ENCODE measurements around the gene NDUFB7. TPM values are rescaled to one million over a fixed set of nuclear protein-coding genes. Genes with fewer than 3 reads are reported as not detected.

Gene NDUFB7
- total RNA-seq, 1 experiment from 2014 or later: 155 TPM

DNA sequence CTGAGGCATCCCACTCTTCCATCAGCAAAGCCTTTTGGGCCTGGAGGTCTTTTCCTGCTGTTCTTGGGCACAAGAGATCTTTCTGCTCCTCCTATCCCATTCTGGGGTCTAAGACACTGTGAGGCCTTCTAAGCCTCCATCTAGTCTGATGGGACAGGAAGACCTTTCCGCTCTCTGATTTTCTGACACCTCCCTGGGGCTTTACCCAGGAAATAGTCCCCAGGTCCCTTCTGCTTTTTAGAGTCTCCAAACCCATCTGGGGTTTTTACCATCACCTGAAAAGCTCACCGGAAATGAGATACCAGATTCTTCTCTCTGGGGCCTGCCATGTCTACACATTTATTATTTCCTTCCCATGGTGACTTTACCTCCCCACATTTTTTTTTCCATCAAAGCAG lies 32.1 kb upstream of the NDUFB7 start:
- TF ChIP-seq CTCF (conservative IDR thresholded peaks at IDR 0.05): no peak
- no peak overlapping the region for H3K4me2 ChIP-seq (ENCODE audit: insufficient read depth, insufficient read length, low read length)
- no peak overlapping the region for H2BK20ac ChIP-seq (ENCODE audit: low read depth, low read length, poor library complexity, severe bottlenecking)
- no peak overlapping the region for H3K27ac ChIP-seq (ENCODE audit: insufficient read length, low read depth, low read length)
- Mint-ChIP-seq H3K4me3 (no peak overlapping the region), H3K27me3 (ENCODE audit: low read depth) (peaks cover 4% of the 10 kb centered on the region), H3K4me1 (no peaks in the 10 kb centered on the region), H3K27ac (no peak overlapping the region), H3K9me3 (peaks cover 29 to 88% of the 10 kb centered on the region in 2 experiments), H3K36me3 (ENCODE audit: insufficient read depth in 1 of 3, low read depth in 3 of 3) (peaks cover 0 to 16% (median 7%) of the 10 kb centered on the region in 3 experiments; a peak in 3 of 7 replicates)
- H3K79me2 ChIP-seq (ENCODE audit: insufficient read depth, low read length): no peaks in the 10 kb centered on the region
- no peak overlapping the region for H2BK5ac ChIP-seq (ENCODE audit: insufficient read length, low read length)
- no peaks in the 10 kb centered on the region for H3K23me2 ChIP-seq (ENCODE audit: insufficient read length, low read depth, low read length, poor library complexity, severe bottlenecking)
- H2AK5ac ChIP-seq (ENCODE audit: insufficient read length, low read length): no peak overlapping the region
- H4K20me1 ChIP-seq (ENCODE audit: control insufficient read depth, insufficient read depth, insufficient read length): no peaks in the 10 kb centered on the region
- DNase-seq: no peak
- no peak overlapping the region for H2AFZ ChIP-seq (ENCODE audit: low read length)
- WGBS (ENCODE audit: extremely low coverage, insufficient read length, low lambda C conversion rate): no CpG with 5 or more reads among the region's 2 CpGs
- no peak overlapping the region for H3K18ac ChIP-seq (ENCODE audit: insufficient read length, low read depth, low read length)
- H3K27me3 ChIP-seq (ENCODE audit: insufficient read depth, low read length): no peaks in the 10 kb centered on the region
- H2BK15ac ChIP-seq (ENCODE audit: low read depth, low read length): no peak overlapping the region
- H3K79me1 ChIP-seq (ENCODE audit: insufficient read depth, low read depth, low read length, poor library complexity, severe bottlenecking): no peaks in the 10 kb centered on the region
- no peak overlapping the region for H3K56ac ChIP-seq (ENCODE audit: insufficient read length, low read depth, low read length)
- no peak overlapping the region for H3K9ac ChIP-seq (ENCODE audit: extremely low read depth, insufficient read length, low read length)
- no peaks in the 10 kb centered on the region for H3K9me3 ChIP-seq (ENCODE audit: control insufficient read depth, low read depth, low read length)
- H2BK120ac ChIP-seq (ENCODE audit: low read depth, low read length, poor library complexity, severe bottlenecking): no peak overlapping the region
- no peak overlapping the region for H4K8ac ChIP-seq (replicated peaks; ENCODE audit: insufficient read length, low read depth, low read length)
- H3K4me1 ChIP-seq (ENCODE audit: insufficient read depth, low read length): no peaks in the 10 kb centered on the region
- H3K14ac ChIP-seq (ENCODE audit: insufficient read depth, low read length): no peak overlapping the region
- H3T11ph ChIP-seq (ENCODE audit: low read length): no peak overlapping the region
- H4K5ac ChIP-seq (ENCODE audit: insufficient read length, low read depth, low read length): no peak overlapping the region
- no peak overlapping the region for H3K23ac ChIP-seq (ENCODE audit: insufficient read length, low read depth, low read length)
- no peak overlapping the region for H2BK12ac ChIP-seq (ENCODE audit: insufficient read length, low read depth, low read length)
- H4K91ac ChIP-seq (ENCODE audit: insufficient read length, low read depth, low read length): no peak overlapping the region
- H3K4ac ChIP-seq (ENCODE audit: low read depth, low read length): no peak overlapping the region
